Fibroblast of villous mesenchyme (primary cell): ENCODE measurements around the gene CAPN3. TPM values are rescaled to one million over a fixed set of nuclear protein-coding genes. Genes with fewer than 3 reads are reported as not detected.

ENCODE experiments used
- DNase-seq: peaks from one replicate; pipeline ENCODE4 v3.0.0-alpha.2; 2010; ENCODE audit warnings: low read depth
- H3K4me3 ChIP-seq: 2 replicates; pipeline ENCODE4 v1.5.1; 2011; ENCODE audit warnings: low read depth, mild to moderate bottlenecking, low read length
- total RNA-seq: library from RNA; depleted of rRNA; stranded (reverse); fragments of >200 nt; gene quantifications from 2 replicates; pipeline ENCODE4 v1.2.3, GENCODE V29; 2012
- TF ChIP-seq, protein P1 (sequence below): IDR thresholded peaks from 2 replicates; pipeline ENCODE4 v1.5.1; 2012; ENCODE audit warnings: low read depth, mild to moderate bottlenecking, low read length; ENCODE audit not compliant: insufficient read depth

Gene CAPN3
- total RNA-seq, 1 donor = 2.6 TPM

DNA sequence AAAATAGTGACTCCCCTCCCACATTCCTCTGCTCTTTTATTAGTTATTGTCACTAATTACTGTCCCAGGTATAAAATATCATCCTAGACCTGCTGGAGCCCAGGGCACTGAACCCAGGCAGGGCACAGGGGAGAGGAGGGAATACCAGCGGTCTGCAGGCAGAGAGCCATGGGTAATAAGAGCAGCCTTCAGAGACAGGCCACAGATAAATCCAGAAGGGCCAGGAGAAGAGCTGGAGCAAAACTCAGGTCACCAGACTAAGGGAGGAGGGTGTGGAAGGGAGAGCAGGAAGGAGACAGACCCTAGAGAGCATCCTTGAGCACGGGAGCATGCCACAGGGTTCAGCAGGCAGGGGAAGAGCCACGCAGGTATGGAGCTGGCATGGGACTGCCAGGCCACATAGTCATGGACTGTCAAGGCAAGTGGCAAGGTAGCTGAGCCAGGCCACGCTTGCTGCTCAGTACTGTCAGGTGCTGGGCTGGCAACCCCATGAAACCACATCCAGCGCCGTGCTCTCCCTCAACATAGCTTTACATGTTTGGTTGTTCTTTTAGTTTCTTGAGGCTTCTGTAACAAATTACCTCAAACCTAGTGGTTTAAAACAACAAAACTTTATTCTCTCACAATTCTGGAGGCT, 15.6 kb upstream of the CAPN3 start:
- H3K4me3 ChIP-seq = no peak overlapping the region
- no peak for DNase-seq
- TF ChIP-seq, protein P1, sequence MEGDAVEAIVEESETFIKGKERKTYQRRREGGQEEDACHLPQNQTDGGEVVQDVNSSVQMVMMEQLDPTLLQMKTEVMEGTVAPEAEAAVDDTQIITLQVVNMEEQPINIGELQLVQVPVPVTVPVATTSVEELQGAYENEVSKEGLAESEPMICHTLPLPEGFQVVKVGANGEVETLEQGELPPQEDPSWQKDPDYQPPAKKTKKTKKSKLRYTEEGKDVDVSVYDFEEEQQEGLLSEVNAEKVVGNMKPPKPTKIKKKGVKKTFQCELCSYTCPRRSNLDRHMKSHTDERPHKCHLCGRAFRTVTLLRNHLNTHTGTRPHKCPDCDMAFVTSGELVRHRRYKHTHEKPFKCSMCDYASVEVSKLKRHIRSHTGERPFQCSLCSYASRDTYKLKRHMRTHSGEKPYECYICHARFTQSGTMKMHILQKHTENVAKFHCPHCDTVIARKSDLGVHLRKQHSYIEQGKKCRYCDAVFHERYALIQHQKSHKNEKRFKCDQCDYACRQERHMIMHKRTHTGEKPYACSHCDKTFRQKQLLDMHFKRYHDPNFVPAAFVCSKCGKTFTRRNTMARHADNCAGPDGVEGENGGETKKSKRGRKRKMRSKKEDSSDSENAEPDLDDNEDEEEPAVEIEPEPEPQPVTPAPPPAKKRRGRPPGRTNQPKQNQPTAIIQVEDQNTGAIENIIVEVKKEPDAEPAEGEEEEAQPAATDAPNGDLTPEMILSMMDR = no peak

DNA sequence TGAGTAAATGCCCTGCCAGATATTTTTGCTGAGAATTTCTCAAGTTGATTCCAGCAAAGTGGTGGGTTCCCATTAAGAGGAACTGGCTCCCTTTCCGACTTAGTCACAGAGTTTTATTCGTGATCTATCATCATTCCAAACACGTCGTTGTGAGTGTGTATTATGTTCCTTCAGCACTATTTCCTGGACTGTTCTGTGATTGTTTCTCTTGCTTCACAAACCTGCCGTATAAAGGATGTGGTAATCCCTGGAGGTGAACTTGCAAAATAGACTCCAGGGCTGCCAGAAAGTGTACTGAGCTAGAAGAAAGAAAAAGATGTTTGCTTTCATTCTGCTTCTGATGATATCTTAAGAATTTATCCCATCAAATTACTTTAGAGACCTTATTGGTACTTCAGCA, 14.5 kb upstream of the CAPN3 start:
- peak; percentile 69 for DNase-seq
- TF ChIP-seq, protein P1 = no peak
- H3K4me3 ChIP-seq = no peak overlapping the region

DNA sequence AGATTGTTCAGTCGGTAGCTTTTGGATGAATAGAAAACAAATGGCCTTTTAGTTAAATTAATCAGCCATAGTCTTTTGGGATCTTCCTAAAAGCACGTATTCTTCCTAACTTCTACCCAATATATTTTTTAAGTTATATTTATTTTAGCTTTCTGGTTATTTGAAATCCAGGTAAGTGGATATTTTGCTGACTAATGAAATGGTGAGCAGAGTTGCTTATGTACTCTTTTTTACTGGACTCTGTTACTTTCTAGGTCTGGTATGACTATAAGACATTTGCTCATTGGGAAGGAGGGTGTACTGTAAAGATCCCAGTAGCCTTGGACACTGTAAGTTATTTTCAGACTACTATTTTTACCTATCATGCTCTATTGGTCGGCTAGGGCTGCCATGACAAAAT, 13.8 kb upstream of the CAPN3 start:
- no peak for DNase-seq
- H3K4me3 ChIP-seq = no peak overlapping the region
- TF ChIP-seq, protein P1 = no peak

DNA sequence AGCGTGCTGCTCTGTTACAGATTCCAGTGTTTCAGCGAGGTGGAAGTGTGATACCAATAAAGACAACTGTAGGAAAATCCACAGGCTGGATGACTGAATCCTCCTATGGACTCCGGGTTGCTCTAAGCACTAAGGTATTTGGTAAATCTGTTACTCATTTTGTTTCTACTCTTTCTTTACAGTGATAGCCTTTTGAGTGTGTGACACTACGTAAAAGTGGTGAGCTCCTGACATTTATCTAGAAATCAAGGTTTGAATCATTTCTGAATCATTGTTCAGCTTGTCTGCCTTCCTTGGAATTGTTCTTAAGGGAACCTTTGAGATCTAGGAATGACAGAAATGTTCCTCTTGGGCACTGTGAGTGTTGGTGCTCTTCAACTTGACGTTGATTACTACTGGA, 11.2 kb upstream of the CAPN3 start:
- DNase-seq = peak; percentile 18
- TF ChIP-seq, protein P1 = no peak
- H3K4me3 ChIP-seq = no peak overlapping the region

DNA sequence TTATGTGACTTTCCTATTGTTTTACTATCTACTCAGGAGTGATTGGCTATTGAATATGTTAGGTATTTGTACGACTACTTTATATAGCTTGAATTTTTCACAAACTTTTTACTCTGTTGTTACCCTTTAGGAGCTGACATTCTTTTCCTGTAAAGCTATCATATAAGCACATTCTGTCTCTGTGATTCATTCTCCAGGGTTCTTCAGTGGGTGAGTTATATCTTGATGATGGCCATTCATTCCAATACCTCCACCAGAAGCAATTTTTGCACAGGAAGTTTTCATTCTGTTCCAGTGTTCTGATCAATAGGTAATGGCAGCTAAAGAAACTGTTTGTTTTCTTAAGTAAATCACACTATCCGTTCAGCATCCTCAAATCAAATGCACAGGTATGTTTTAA, 10.1 kb upstream of the CAPN3 start:
- peak; percentile 15 for DNase-seq
- no peak overlapping the region for H3K4me3 ChIP-seq
- TF ChIP-seq, protein P1 = no peak

DNA sequence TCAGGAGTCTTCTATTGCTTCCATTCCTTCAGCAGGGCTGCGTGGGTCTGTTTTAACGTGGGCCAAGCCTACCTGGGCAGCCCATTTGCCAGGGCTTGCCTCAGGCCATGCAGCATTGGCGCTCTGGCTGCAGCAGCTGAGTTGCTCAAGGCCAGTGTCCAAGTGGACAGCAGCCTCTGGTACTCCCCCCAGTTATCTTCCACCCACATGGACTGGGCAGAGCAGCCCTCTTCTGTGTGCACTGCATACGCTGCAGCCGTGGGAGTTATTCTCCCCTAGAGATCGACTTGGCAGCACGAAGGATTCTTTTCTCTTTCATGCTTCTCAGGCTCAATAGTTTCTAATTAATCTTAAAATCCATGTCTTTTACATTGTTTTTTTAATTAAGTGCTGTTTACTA, 6.9 kb upstream of the CAPN3 start:
- TF ChIP-seq, protein P1 = no peak
- no peak for DNase-seq

DNA sequence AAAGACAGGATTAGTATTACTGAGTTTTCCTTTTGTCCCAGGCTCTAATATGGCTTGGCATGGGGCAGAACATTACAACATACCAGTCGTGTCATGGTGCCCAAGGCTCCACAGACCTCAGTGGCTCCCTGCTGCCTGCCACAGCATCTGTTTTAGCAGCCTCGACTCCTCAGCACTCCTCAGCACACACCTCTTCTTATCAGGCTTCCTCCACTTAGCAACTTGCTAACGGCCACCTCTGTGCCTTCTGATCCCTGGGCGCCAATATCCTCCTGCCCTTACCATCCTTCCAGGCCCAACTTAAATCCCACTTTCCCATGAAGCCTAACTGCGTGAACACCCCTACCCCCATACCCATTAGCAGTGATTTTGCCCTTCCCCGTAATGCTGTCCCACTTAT, 6.2 kb upstream of the CAPN3 start:
- DNase-seq = no peak
- no peak overlapping the region for H3K4me3 ChIP-seq
- TF ChIP-seq, protein P1 = no peak

More for the DNA sequence above, 6.9 kb upstream of the CAPN3 start:
- no peak overlapping the region for H3K4me3 ChIP-seq
